ENCODE results near the gene SLC9A3.

Gene SLC9A3

GRCh38 chr5:424301-425110 lies 99.7 kb downstream of the SLC9A3 start:
- no peak for DNase-seq

GRCh38 chr5:423626-424261 lies 100.5 kb downstream of the SLC9A3 start:
- DNase-seq: no peak

- DNase-seq: no peak
Measured at GRCh38 chr5:423233-423565, 101.0 kb downstream of the SLC9A3 start.

GRCh38 chr5:422323-423232 lies 101.7 kb downstream of the SLC9A3 start:
- DNase-seq: no peak

GRCh38 chr5:421901-422300 lies 102.3 kb downstream of the SLC9A3 start:
- no peak for DNase-seq

GRCh38 chr5:421287-421880 lies 102.9 kb downstream of the SLC9A3 start:
- no peak for DNase-seq

- DNase-seq: no peak
Measured at GRCh38 chr5:420632-421286, 103.5 kb downstream of the SLC9A3 start.

All from DMS53 (cell line).